Activated CD8-positive, alpha-beta memory T cell treated with anti-CD3 and anti-CD28 coated beads, Interleukin-2, amount 50 U/mL, for 48 hours (primary cell): ENCODE data around the gene AK5.
"Not testable (repeated sequence)": the region's sequence is repeated elsewhere in the genome, so short reads cannot be mapped to it uniquely, and the experiment has no call there.

Experiments used
- DNase-seq: peaks from one replicate; pipeline ENCODE4 v3.0.0-alpha.2; 2020

The AK5 gene

DNA sequence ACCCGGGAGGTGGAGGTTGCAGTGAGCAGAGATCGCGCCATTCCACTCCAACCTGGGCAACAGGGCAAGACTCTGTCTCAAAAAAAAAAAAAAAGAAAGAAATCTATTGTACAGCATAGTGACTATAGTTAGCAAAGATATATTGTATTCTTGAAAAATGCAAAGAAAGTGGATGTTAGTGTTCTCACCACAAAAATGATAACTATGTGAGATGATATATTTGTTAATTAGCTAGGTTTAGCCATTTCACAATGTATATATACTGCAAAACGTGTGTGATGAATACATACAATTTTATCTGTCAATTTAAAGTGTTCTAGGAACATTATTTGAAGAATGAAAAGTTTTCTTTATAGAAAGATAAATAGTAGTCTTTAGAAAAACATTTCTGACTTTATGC lies 179.9 kb downstream of the AK5 start:
- no peak for DNase-seq

DNA sequence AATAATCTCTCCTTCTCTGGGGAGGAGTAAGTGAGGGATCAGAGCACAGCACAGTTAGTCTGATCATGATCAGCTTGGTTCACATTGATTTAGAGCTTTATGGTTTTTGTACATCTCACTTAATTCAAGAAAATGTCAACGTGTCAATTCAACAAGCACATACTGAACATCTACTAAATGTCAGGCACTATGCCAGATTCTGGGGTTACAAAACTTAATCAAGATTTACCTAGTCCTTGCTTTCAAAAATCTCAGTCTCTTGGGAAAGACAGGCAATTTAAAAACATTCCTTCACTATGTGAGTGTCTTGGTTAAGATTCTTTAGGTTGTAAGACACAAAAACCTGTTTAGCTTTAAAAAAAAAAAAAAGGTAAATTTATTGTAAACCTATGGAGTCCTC lies 181.4 kb downstream of the AK5 start:
- DNase-seq: no peak

DNA sequence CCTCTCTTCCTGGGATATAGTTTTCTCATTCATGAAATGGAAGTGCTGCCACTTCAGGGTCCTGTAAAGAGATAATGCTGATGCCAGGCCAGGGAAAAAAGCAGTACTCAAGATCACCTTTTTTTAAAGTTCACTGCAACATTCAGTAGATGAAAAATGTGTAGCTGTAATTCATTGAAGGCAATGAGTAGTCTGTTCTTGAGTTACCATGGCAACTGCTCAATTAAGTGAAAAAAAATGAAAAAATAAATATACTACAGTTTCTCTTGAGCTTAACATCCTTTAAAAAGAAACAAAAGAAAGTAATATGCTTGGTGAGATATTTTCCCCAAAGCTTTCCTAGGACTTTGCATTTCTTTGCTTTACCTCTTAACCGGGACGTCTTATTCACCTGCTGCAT lies 183.3 kb downstream of the AK5 start:
- DNase-seq: no peak

DNA sequence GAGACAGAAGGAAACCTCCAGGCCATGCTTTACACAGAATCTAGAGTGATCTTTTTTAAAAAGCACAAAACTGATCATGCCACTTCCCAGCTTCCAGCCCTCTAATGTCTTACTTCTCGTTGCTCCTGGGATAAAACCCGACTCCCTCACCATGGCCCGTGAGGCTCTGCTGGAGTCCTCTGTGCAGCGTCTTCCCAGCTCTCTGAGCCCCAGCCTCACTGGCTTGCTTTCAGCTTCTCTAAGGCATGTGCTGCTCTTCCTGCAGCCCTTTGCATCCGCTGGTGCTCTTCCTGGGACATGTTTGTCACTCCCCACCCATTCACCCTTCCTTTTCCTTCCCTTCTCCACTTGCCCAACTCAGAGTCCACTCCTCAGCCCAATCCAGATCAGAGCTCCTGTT lies 184.1 kb downstream of the AK5 start:
- no peak for DNase-seq

DNA sequence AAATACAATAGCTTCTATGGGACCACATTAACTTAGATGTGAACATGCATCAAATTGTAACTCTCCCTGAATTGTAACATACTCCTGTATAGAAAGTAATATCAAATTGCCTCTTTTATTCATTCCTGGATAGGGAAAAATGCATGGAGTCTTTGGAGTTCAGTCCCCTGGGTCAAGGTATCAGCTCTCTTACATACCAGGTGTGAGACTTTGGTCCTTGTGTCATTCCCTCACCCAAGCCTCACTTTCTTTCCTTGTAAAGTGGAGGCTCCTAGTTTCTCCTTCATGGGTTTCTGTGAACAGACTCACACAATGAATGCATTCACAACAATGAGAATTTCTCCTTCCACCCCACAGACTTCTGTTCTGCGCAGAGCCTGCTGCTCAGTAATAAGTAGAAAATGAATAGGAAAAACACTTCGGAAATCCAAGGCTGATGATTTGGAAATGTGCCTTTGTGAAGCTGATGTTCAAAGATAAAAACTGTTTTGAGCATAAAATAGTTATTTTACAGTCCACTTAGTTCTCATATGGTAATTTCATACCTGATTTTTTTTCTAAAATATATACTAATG lies 185.3 kb downstream of the AK5 start:
- no peak for DNase-seq

DNA sequence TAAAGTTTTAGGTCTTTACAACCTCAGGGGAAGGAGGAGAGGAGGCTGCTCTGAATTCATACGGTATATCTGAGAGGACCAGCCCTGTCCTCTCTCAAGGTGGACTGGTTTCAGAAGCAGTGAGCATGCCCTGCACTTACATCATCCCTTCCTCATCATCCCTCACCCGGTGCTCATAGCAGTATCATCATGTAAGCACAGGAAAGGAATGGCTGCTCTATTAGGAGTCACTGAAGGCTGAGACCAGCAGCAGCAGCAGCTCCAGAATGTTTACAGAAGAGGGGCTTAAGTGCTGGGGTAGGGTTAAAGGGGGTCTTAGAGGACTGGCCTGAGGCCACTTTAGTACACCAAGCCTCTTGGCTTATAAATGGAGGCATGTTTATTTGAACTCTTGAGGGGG lies 185.9 kb downstream of the AK5 start:
- no peak for DNase-seq

DNA sequence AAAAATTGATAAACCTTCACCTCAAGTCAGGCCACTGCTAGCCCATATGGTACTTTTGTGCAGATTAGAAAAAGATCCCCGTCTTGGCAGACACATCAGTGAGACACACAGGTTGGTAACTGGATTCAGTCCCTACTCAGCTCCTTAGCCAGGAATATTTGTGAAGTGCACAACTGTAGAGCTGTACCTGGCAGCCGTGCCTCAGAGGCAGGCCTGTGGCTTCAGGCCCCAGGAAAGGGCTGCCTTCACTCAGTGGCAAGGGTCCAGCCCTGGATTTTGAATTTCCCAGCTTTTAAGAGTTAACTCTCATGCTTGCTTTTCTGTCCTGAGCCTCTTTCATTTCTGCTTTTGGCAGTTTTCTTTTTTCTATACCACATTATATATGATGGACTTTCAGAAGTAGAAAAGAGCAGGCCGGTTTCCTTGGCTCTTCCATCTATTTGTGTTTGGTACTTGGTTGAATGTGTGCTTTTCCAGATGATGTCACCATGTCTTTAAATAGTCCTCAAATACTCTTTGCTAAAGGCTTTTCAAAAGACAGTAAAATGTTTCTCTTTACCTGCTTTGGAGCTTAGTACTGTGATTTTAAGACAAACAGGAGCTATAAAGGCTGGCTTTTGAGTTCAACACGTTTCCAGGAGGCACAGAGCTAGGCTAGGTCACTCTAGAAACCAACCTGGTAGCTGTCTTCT lies 186.6 kb downstream of the AK5 start:
- DNase-seq: no peak

DNA sequence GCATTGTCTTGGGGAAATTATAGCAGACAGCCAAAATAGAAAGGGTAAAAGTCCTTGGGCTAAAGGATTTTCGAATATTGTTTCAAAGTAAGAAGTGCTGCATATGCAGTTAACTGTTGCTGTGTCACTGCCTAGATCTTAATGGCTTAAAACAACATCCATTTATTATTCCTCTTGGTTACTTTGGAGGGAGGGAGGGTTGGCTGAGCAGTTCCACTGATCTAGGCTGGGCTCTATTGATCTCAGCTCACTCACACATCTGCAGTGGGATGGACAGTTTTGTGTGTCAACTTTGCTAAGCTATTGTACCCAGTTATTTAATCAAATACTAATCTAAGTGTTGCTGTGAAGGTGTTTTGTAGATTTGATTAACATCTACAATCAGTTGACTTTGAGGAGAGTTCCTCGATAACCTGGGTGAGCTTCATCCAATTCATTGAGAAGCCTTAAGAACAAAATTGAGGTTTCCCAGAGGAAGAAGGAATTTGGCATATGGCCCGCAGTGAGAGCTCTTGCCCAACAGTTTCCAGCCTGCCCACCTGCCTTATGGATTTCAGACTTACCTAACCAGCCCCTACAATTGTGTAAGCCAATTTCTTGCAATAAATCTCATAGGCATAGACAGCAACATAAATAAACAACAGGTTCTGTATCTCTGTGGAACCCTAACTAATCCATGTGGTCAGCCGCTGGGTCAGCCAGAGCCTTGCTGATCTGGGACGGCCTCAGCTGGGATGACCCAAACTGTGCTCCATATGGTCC lies 187.3 kb downstream of the AK5 start:
- no peak for DNase-seq

GRCh38 chr1:77471691-77472090 lies 189.9 kb downstream of the AK5 start:
- no peak for DNase-seq

DNA sequence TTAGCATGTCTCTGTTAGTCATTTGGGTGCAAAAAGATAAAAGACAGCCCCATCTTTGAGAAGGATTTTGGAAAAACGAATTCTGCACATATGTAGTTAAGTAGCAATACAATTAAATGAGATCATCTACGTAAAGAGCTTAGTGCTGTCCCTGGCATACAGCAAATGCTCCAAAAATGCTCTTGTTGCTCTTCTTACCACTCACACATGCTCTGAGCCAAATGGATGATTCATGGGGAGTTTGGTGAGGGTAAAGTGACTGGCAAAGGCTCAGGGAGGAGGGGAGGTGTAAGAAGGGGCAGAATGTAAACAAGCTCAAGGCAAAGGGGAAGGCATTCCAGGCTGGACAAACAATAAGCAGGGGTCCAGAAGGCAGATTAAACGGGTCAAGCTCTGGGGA lies 191.9 kb downstream of the AK5 start:
- DNase-seq: no peak

- no peak for DNase-seq
Measured at GRCh38 chr1:77475641-77476040, 193.8 kb downstream of the AK5 start.

DNA sequence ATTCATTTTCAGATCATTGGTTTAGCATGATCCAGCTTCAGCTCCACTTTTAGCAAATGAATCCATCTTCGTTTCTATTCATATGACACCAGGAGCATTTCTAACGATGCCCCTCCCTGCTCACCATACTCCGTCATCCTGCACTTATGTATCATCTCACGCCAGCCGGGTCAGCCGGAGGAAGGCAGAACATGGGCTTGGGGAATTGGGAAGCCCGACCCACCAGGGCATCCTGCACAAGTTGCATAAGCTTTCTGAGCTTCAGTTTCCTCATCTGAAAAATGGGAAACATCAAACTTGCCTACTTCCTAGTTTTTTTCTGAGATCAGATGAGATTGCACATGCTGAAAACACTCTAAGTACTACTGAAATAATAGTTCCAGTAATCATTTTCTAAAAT lies 194.7 kb downstream of the AK5 start:
- DNase-seq: no peak

- DNase-seq: no peak
Measured at GRCh38 chr1:77484334-77484733, 202.5 kb downstream of the AK5 start.

DNA sequence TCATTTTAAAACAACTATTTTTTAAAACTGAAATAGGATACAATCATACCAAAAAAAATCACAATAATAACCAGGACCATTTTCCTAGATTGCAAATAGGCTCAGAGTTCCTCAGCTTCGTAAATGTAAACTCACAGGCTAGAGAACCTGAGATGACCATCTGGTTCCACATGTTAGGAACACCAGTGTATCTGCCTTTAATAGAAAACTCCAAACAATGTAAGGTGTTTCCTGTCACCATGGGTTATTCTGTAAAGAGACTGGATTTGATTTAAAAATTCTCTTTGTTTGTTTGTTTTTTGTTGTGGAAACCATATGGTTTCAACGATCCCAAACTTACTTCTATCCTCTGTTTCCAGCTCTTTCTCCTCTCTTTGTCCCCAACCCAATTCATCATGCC lies 203.1 kb downstream of the AK5 start:
- DNase-seq: no peak

- DNase-seq: no peak
Measured at GRCh38 chr1:77487631-77488030, 205.8 kb downstream of the AK5 start.

DNA sequence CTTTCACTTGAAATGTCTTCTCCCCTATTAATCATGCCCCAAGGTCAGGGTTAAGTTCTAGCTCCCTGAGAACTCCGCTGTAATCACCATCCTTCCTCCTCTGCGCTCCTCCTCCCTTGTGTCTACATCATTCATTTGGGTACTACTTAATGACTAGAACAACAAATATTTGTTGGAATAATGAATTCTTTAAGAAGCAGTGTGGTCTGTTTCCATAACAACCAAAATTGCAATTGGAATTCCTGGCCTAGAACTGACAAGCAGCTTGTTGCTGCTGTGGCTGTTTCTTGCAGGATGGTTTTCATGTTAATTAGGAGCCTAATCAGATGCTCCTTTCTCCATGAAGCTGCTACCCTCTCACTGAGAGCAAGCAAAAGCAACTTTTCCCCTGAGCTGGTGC lies 208.1 kb downstream of the AK5 start:
- no peak for DNase-seq

DNA sequence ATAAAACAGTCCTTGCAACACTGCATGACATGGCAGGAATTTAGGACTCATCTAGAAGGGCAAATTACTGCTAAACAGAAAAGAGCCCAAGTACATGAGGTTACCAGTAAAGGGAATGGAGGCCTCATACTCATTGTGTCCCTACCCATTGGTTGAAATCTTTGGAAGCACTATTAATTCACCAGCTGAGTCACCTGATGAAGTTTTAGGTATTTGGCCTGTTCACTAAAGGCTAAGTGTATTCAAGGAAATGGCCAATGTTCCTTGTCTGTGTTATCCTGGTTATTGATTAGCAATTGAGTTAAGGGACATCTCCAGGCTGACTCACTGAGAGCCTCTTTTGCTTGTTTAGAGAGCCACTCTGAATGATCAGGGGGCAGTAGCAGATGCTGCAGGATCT lies 212.2 kb downstream of the AK5 start:
- no peak for DNase-seq

DNA sequence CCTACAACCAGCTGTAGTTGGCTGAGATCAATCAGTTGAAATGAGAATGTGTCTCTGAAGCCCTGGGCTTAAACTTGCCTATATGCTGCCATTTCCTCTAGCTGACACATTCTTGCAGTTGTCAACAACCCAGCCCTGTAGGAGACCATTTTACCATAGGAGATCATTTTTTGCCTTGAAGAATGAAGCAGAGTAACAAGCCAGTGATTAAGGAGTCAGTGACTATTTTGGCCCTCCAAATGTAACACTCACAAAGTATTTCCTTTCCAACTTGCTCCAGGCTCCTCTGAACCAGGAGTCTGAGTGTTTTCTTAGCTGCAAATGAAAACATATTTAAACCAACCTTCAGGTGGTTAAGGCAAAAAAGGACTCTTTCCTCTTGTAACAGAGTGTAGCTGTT lies 217.1 kb downstream of the AK5 start:
- no peak for DNase-seq

GRCh38 chr1:77499466-77499865 lies 217.6 kb downstream of the AK5 start:
- DNase-seq: no peak

- DNase-seq: no peak
Measured at GRCh38 chr1:77504986-77505385, 223.2 kb downstream of the AK5 start.

DNA sequence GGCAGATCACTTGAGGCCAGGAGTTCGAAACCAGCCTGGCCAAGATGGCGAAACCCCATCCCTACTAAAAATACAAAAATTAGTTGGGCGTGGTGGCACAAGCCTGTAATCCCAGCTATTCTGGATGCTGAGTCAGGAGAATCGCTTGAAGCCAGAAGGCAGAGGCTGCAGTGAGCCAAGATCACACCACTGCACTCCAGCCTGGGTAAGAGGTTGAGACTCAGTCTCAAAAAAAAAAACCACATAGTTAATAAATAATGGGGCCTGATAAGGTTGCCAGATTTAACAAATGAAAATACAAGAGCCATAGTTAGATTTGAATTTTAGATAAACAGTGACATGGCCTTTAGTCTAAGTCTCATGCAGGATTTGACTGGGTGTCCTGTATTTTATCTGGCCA lies 225.0 kb downstream of the AK5 start:
- DNase-seq: no peak

DNA sequence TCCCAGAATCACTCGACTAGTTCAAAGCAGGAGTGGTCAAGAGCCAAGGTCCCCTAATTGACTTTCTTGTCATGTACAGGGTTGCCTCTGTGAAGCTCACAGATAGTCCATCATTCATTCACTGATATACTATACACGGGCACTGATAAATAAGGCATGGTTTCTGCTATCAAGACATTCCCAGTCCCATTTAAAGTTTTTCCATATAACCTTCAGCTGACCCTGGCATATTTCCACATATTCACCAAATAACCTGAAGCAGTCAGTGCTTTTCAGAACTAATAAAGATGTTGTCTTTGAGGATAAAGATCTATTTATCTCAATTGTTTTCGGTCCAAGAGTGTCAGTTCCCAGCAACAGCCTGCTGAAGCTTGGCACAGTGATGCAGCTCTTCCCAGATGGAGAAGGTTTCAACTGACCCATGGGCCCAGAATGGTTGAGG lies 227.3 kb downstream of the AK5 start:
- no peak for DNase-seq

DNA sequence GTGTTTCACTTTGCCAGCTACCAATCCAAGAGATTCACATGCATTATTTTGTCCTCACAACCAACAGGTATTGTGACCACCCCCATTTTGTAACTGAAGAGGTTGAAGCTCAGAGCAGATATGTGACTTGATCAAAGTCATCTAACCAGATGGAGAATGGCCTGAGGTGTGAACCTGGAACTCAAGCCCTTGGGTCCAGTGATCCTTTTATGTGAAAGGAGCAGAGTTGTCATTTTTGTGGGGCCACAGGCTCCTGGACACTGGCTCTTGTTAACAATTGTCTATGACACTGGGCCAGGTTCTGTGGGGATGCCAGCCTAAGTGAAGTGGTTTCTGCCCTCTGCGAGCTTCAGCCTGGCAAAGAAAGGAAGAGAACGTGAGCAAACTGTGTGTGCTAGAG lies 228.1 kb downstream of the AK5 start:
- no peak for DNase-seq

GRCh38 chr1:77511440-77511840 lies 229.6 kb downstream of the AK5 start:
- no peak for DNase-seq

- DNase-seq: not testable (repeated sequence)
Measured at GRCh38 chr1:77512650-77513049, 230.8 kb downstream of the AK5 start.
